GM19099 (cell line): ENCODE results near the gene SSBP3.

Experiments
- POLR2A ChIP-seq: IDR thresholded peaks from 3 replicates; pipeline ENCODE4 v1.6.1; 2011; ENCODE audit warnings: low read depth; ENCODE audit not compliant: insufficient read length; ENCODE audit errors: extremely low read depth

The SSBP3 gene

DNA sequence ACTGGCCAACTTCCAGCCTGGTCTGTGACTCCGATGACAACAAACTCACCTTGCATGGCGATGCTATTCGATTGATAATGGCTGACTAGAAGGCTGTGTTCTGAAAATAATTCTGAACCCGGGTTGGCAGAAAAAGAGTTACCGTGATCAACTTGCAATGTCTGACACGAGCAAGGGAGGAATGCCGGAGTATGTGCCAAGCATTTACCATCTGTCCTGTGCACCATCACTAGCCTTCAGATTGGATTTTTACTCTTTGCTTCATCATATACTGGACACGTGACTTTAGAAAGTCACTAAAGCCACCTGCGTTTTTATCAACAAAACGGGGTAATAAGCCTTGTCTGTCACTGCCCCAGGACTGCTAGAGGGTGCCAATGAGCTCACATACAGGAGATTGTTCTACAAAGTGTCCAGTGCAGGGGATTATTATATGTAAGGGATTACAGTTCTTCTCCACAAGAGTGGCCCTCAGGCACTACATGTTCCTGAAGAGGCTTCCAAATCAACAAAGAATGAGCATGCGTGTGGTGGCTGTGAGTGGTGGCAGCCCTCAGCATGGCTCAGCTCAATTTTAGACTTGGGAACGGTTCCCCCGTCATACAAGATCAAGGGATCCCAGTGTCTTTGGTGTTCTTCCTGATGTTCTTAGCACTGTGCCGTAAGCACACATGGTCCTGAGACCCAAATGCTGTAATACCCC, 35.8 kb downstream of the SSBP3 start:
- TF ChIP-seq POLR2A, result no peak

DNA sequence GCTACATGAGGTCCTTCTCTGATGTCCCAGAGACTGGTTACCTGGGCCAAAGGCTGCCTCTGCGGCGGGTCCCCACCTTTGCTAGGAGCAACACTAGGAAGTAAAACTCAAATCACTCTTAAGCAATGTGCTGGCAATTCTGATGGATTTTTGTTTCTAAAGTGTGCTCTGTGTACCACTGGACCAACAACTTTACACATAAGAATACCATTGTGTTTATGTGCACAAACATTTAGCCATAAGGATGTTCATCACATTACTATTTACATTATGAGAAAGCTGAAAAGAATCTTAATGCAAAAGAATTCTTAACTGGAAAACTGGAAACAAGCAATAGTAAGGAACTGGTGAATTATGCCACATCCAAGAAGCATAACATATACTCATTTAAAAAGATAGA, 38.6 kb downstream of the SSBP3 start:
- TF ChIP-seq POLR2A, result no peak

DNA sequence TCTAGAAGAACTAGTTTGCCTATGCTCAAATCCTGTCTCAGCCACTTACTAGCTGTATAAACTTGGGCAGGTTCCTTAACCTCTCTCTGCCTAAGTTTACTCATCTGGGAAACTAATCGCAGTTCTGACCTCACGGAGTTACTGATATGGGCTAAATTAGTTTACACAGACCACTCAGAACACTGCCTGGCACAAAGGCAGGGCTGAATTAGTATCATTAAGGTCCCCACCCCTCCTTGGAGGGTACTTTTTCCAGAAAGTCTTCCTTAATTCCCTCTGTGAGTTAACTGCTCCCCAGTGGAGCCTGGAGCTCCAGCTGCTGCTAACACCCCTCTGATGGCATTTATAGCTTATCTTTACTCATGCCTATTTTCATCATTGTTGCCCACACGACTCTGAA, 40.3 kb downstream of the SSBP3 start:
- no peak for TF ChIP-seq POLR2A

DNA sequence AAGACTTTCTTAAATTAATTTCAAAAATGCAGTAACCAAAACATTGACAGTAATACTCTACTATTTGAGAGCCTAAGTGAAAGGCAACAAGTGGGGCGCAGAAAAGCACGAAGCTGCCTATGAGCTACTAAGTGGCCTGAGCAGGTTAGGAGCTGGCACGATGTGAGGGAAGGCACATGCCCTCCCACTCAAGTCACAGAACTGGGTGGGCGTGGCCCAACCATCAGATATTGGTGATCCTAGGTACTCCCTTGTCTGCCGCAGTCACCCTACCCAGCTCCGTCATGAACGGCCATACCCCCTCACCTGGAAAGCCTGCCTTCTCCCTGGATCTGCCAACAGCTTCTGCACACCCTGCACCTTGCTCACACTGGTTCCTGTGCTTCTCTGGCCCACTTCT, 40.8 kb downstream of the SSBP3 start:
- no peak for TF ChIP-seq POLR2A

GRCh38 chr1:54364995-54365394, 41.2 kb downstream of the SSBP3 start:
- no peak for TF ChIP-seq POLR2A

DNA sequence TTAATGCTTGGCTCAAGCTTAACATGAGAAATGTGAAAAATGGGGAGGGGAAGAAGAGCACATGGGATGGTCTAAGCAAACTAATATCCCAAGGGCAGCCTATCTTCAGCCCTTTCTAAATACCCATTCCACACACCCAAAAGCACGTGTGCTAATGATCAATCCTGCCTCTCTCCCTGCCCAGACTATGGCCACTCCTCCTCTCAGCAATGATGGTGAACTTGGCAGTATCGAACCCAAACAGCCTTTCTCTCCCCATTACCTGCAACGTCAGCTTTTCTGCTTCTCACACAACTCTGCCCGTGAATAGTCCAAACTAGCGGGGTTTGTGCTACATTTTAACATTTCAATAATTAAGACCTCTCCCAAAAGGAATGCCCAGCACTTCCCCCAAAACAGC, 41.6 kb downstream of the SSBP3 start:
- no peak for TF ChIP-seq POLR2A

- no peak for TF ChIP-seq POLR2A
These were observed 42.3 kb downstream of the SSBP3 start for GRCh38 chr1:54363925-54364324.

DNA sequence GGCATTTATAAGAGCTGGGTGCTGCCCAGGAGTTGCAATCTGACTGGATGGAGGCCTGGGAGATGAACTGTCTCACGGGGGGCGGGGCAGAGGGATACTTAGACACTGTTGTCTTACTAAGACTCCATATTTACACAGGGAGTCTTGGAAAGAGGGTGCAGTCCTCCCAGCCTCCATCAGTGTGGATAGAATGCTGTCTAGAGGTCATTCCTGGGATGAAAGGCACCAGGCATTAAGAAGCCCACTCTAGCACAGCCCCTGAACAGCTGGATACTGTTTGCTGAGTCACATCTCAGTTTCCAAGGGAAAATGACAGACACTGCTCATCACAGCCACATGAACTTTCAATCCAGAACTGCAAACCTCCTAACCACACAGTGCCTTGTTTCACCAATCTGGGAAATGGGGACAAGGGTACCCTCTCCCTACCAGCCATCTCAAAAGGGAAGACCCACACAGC, 43.3 kb downstream of the SSBP3 start:
- no peak for TF ChIP-seq POLR2A

DNA sequence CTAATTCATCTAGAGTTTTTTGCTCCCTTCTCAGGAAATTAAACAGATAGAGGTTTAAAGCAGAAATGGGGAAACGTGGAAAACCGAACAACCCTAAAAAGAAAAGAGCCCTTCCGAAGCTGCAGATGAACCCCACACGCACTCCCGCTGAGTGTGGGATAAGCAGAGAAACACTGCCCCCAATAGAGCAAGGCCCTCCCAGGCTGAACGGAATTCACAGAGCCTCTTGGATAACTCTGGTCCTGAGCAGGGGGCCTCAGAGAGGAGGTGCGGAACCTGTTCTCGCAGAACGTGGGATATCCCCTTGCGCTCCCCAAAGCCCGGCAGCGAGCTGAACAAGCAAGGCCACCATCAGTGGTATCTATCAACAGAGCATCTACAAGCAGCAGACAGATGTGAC, 44.9 kb downstream of the SSBP3 start:
- TF ChIP-seq POLR2A, result no peak

- TF ChIP-seq POLR2A, result no peak
These were observed 45.8 kb downstream of the SSBP3 start for GRCh38 chr1:54360165-54361005.

DNA sequence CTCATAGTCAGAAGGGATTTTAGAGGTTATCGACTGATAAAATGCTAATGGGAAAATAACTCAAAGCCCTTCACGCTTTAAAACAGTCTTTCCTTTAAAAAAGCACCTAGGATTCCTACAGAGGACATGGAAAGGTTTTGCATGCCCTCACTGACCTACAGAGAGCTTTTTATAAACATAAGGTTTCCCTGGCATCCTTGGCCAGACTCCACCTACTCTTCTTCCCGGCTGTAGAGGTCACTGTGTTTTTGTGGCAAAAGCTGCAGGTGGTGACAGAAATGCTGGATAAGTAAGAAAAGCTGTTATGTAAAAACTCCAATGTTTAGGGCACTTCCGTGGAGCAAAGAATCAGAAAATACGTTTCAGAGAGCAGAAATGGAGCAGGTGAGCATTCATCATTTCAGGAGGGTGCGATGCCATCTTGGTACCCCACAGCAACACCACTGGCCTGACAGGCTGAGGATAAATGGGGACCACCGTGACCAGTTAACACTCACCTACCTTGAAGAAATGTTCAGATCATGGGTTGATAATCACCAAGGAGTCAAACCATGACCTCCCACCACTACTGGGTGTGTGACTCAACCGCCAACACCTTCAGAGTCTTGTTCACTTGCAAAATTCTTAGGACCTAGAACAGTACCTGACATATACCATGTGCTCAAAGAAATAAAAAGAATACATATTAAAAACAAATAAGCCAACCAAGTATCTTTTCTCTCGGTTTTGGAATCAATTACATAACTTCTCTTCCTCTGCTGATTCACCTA, 46.6 kb downstream of the SSBP3 start:
- no peak for TF ChIP-seq POLR2A

DNA sequence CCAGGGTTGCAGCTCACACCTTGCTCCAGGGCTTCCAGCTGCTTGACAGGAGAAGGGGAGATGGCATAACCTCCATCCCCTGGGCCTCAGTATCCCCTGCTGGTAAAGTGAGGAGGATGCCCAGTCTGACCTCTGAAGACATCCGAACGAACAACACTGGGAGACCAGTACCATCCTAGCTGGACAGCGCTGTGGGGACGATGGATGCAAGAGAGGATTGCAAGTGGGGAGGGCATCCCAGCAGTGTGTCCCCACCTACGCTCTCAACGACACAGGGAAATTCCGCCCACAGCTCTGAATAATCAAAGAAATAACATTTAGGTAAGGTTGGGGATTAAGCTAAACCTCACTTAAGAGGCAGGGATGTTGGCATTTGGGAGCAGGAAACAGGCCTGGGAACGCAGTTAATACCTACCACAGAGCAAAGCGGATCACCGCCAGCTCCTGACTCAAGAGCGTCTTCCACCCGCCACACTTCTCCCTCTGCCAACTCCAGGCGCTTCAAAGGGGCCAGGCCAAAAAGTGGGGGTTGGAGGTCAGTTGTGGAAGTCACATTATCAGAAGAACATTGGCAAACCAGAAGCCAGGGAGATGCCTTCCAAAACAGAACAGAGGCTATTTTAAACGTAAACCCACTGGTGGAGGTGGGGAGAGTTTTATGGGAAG, 47.6 kb downstream of the SSBP3 start:
- no peak for TF ChIP-seq POLR2A

DNA sequence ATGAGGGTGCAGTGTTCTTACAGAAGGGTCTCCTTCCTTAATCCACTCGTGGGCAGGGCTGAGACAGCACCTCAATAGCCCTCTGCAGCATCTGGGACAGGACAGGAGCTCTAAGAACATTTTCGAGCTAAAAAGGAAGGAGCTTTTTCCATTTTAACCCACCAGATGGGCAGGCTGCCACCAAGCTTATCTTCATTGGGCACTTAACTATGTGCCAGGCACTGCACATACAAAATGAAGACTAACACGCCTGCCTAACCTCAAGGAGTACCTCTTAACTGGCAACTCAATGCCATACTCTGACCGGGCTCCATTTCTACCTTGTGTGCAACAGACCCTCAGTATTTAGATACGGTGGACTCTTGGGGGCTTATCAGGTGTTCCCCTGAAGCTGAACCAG, 48.2 kb downstream of the SSBP3 start:
- no peak for TF ChIP-seq POLR2A

GRCh38 chr1:54356680-54357147, 49.5 kb downstream of the SSBP3 start:
- TF ChIP-seq POLR2A, result peak; percentile 29
